Right atrium auricular region (tissue), 2 donors: ENCODE data around the gene RPS3. TPM values are rescaled to one million over a fixed set of nuclear protein-coding genes. Genes with fewer than 3 reads are reported as not detected.

Experiments
- DNase-seq: peaks from one replicate; pipeline ENCODE4 v3.0.0-alpha.2; 2019; ENCODE audit warnings: low spot score
- H3K27ac ChIP-seq, 2 donors: fragments of 200-600 bp; sonication (generic); 1 replicate in 1 of 2; 2 replicates in 1 of 2; pipeline ENCODE4 v1.5.1; 2016 to 2019
- H3K27me3 ChIP-seq, 2 donors: fragments of 200-600 bp; sonication (generic); one replicate each; pipeline versions ENCODE4 v1.5.1 to v1.6.0; 2017 to 2019
- H3K36me3 ChIP-seq: fragments of 200-600 bp; sonication (generic); one replicate; pipeline ENCODE4 v1.5.1; 2016
- H3K4me1 ChIP-seq, 2 donors: fragments of 200-600 bp; sonication (generic); one replicate each; pipeline versions ENCODE4 v1.5.1 to v1.6.0; 2017 to 2019
- H3K4me3 ChIP-seq, 2 donors: fragments of 200-600 bp; sonication (generic); 1 replicate in 1 of 2; 2 replicates in 1 of 2; pipeline ENCODE4 v1.5.1; 2017 to 2019; ENCODE audit warnings: mild to moderate bottlenecking in 1 of 2, moderate library complexity in 1 of 2
- H3K9me3 ChIP-seq, 2 donors: fragments of 200-600 bp; sonication (generic); one replicate each; pipeline ENCODE4 v1.5.1; 2019
- total RNA-seq, 2 donors: library from RNA; depleted of rRNA; stranded (reverse); fragments of >200 nt; gene quantifications; one replicate each; pipeline ENCODE4 v1.1.0, GENCODE V29; 2016
- TF ChIP-seq, protein P1 (sequence below), 2 donors: fragments of 200-600 bp; sonication (generic); IDR thresholded peaks; one replicate each; pipeline ENCODE4 v1.5.1; 2019; ENCODE audit warnings: antibody characterized with exemption in 2 of 2

RPS3 gene
- total RNA-seq, 2 donors from 2014 or later = 391 to 983 TPM

DNA sequence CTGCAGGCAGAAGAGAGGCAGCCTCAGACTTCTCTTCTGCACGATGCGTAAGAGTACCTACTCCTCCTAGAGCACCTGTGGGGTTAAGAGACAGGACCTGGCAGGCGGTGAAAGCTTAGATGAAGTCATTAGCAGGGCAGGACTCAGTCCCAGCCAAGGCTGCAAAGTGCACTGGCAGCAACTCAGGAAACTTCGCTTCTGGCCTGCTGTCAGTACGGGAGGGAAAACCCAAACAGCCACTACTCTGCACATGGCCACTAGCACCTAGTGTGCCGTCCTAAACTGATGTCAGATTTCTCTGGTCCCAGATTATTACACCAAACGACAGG is 42.5 kb downstream of the RPS3 start:
- Histone ChIP-seq H3K4me1 (no peaks in the 10 kb centered on the region), H3K27me3 (no peaks in the 10 kb centered on the region), H3K9me3 (no peaks in the 10 kb centered on the region), H3K27ac (no peak overlapping the region), H3K36me3 (no peaks in the 10 kb centered on the region), H3K4me3 (no peak overlapping the region)
- TF ChIP-seq, protein P1, sequence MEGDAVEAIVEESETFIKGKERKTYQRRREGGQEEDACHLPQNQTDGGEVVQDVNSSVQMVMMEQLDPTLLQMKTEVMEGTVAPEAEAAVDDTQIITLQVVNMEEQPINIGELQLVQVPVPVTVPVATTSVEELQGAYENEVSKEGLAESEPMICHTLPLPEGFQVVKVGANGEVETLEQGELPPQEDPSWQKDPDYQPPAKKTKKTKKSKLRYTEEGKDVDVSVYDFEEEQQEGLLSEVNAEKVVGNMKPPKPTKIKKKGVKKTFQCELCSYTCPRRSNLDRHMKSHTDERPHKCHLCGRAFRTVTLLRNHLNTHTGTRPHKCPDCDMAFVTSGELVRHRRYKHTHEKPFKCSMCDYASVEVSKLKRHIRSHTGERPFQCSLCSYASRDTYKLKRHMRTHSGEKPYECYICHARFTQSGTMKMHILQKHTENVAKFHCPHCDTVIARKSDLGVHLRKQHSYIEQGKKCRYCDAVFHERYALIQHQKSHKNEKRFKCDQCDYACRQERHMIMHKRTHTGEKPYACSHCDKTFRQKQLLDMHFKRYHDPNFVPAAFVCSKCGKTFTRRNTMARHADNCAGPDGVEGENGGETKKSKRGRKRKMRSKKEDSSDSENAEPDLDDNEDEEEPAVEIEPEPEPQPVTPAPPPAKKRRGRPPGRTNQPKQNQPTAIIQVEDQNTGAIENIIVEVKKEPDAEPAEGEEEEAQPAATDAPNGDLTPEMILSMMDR (IDR thresholded peaks at IDR 0.05) = no peak
- DNase-seq = no peak

DNA sequence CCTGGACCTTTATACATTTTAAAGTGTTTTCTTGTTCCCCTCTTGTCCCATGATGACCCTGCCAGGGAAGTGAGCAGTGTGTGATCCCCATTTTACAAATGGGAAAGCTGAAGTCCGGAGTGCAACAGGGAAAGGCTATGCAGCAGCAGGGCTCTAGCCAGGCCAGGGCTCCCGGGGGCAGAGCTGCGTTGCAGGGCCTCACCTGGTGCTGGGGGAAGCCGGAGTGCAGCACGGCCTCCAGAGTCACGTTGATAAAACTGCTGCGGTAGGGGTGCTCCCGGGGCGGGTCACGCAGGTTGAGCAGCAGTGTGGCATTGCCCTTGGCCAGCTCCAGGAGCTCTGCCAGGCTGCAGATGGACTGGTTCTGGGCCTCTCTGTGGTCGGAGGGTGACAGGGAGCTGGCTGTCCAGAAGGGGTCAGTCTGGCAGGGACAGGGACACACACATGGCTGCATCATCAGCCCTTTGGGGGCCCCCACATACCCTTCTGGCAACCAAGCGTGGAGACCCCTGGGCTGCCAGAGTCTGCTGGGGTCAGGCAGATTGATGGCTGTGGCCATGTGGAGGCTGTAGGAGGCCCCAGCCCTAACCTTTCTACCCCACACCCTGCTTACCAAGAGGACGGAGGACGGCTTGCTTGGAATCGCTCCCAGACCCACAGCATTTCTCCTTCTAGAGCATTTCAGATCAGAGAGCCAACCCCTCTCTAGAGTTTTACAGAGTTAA is 43.0 kb downstream of the RPS3 start:
- TF ChIP-seq, protein P1 (IDR thresholded peaks at IDR 0.05) = no peak
- Histone ChIP-seq H3K36me3 (no peaks in the 10 kb centered on the region), H3K4me1 (no peaks in the 10 kb centered on the region), H3K27me3 (no peaks in the 10 kb centered on the region), H3K27ac (no peak overlapping the region), H3K4me3 (no peak overlapping the region), H3K9me3 (no peaks in the 10 kb centered on the region)
- no peak for DNase-seq

DNA sequence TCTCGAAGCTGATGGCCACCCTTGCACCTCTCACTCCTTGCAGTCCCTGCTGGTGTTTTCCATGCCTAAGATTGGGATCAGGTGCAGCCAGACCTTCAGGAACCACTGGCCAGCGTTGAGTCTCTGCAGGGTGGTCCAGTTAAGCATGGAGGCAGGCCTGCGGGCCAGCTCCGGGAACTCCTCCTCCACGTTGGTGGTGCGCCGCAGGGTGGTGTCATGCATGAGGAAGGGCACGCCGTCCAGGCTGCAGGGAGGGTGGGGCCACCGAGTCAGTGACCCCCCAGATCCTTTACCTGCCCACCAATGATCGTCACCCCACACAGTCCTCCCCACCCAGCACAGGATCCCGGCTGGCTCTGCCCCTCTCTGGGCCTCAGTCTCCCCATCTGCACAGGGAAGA is 43.7 kb downstream of the RPS3 start:
- Histone ChIP-seq H3K4me1 (no peaks in the 10 kb centered on the region), H3K27ac (no peak overlapping the region), H3K27me3 (no peaks in the 10 kb centered on the region), H3K4me3 (no peak overlapping the region), H3K36me3 (no peaks in the 10 kb centered on the region), H3K9me3 (no peaks in the 10 kb centered on the region)
- no peak for DNase-seq
- TF ChIP-seq, protein P1 (IDR thresholded peaks at IDR 0.05) = no peak

DNA sequence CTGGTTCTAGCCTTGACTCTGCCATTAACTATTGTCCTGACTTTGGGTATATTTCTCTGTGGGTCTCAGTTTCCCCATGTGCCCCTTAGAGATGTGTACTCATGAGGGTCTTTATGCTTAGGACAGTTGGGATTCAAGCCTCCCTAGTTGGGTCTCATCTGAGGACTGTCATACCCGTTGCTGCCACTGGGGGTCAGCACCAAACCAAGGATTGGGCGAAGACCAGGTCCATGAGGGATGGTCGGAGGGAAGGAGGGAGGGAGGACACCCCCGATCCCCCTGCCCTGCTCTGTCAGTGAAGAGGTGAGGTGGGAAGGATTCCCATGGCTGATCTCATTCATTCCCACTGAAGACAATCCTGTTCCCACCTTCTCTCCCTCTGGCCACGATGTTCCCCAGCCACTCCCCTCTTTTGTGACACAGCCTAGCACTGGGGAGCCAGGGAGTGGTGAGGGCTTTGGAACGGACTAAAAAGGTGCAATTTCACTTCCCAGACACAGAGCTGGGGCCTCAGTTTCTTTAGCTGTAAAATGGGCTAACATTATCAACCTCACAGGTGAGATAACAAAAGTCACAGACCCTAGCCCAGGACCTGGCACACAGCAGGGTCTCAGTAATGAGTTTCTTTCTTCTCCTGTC is 46.1 kb downstream of the RPS3 start:
- DNase-seq = peak; percentile 78
- TF ChIP-seq, protein P1 (IDR thresholded peaks at IDR 0.05) = peak; percentile 96 to 97
- H3K27me3 ChIP-seq = no peaks in the 10 kb centered on the region
- H3K9me3 ChIP-seq = no peaks in the 10 kb centered on the region
- no peak overlapping the region for H3K4me3 ChIP-seq
- no peaks in the 10 kb centered on the region for H3K36me3 ChIP-seq
- H3K4me1 ChIP-seq = no peaks in the 10 kb centered on the region
- H3K27ac ChIP-seq = no peak overlapping the region

DNA sequence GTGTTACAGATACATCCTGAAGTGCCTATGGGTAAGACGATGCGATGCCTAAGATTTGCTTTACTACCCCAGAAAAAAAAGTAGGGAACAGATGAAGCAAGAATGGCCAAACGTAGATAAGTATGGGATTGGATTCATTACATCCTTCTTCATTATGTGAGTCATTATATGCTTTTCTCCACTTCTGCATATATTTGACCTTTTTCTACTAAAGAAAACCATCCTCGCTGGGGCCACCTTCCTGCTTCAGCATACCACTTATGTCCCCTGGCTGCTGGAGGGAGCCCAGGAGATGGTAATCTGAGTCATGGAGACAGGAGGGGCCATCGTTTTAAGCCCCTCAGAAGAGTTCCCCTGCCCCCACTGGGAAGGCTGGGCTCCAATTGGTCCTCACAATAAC is 48.1 kb downstream of the RPS3 start:
- TF ChIP-seq, protein P1 (IDR thresholded peaks at IDR 0.05) = no peak
- Histone ChIP-seq H3K9me3 (no peaks in the 10 kb centered on the region), H3K4me3 (no peak overlapping the region), H3K27me3 (no peaks in the 10 kb centered on the region), H3K4me1 (no peaks in the 10 kb centered on the region), H3K36me3 (no peaks in the 10 kb centered on the region), H3K27ac (no peak overlapping the region)
- no peak for DNase-seq
